K562 (cell line): Measurements from ENCODE around the gene POP7.

ENCODE experiments used
- CEBPB ChIP-seq: fragments of 450-650 bp; IDR thresholded peaks from 2 replicates; pipeline ENCODE4 v1.6.1; 2016; ENCODE audit warnings: missing genetic modification characterization, missing compliant biosample characterization
- EZH2 ChIP-seq: IDR thresholded peaks from 2 replicates; pipeline ENCODE4 v1.6.1; 2012; ENCODE audit warnings: low read depth, mild to moderate bottlenecking, inconsistent platforms, low read length, borderline replicate concordance
- FUS ChIP-seq: fragments of 200-400 bp; formaldehyde crosslinking; optimal IDR thresholded peaks from 2 replicates; pipeline ENCODE3; 2017; ENCODE audit warnings: low read depth, low read length
- POLR2A ChIP-seq: fragments of 450-650 bp; conservative IDR thresholded peaks from 2 replicates; pipeline ENCODE4 v1.6.1; 2016
- RBM22 ChIP-seq: fragments of 200-400 bp; formaldehyde crosslinking; IDR thresholded peaks from 2 replicates; pipeline ENCODE4 v1.6.1; 2018; ENCODE audit warnings: low read length, low read depth; ENCODE audit not compliant: poor library complexity, severe bottlenecking
- YY1 ChIP-seq, 3 experiments: IDR thresholded peaks; 2 replicates each; pipeline ENCODE4 v1.6.1; 2011; ENCODE audit warnings: low read length in 2 of 3, mild to moderate bottlenecking in 2 of 3, moderate library complexity in 2 of 3, borderline replicate concordance in 1 of 3, control low read depth in 1 of 3, low read depth in 1 of 3; ENCODE audit not compliant: insufficient read depth in 3 of 3, insufficient replicate concordance in 2 of 3, control insufficient read depth in 1 of 3, insufficient read length in 1 of 3; ENCODE audit errors: extremely low read depth in 1 of 3
- TF ChIP-seq, protein P1 (sequence below), 3 experiments: IDR thresholded peaks in 2 of 3; conservative IDR thresholded peaks in 1 of 3; 2 replicates each; pipeline ENCODE4 v1.5.1; 2011 to 2012; ENCODE audit warnings: low read length in 3 of 3, mild to moderate bottlenecking in 3 of 3, control low read depth in 2 of 3, improper control_type of control experiment in 1 of 3, inconsistent platforms in 1 of 3, low read depth in 1 of 3, mixed read lengths in 1 of 3, moderate library complexity in 1 of 3; ENCODE audit not compliant: insufficient read depth in 2 of 3
- TF ChIP-seq, protein P2 (sequence below), 2 experiments: fragments of 450-650 bp in 1 of 2; sonication (generic) in 1 of 2; formaldehyde crosslinking; conservative IDR thresholded peaks; 2 replicates each; pipeline versions ENCODE4 v1.4.0 to v1.8.1; 2020 to 2022; ENCODE audit warnings: mild to moderate bottlenecking in 1 of 2, missing genetic modification reagents in 1 of 2

DNA sequence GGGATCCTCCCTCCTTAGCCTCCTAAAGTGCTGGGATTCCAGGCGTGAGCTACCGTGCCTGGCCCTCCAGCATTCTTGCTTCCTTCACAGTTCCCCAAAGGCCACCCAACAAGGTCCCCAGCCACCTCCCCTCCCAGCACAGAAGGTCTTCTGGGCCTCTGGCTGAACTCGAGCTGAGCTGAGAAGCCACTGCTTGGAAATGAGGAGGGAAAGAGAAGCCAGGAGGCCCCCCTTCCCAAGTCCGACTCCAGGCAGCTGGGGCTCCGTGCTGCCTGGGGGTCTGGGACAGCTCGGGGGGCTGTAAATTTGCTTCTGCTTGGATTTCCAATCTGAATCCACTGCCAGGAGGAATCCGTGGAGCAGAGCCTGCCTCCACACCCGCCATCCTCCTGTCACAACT lies 8.8 kb downstream of the POP7 start:
- TF ChIP-seq RBM22: no peak
- TF ChIP-seq FUS: no peak
- no peak for TF ChIP-seq YY1 (IDR thresholded peaks at IDR 0.05; ENCODE audit: borderline replicate concordance in 1 of 3, control insufficient read depth in 1 of 3, extremely low read depth in 1 of 3, insufficient read depth in 3 of 3, insufficient read length in 1 of 3, insufficient replicate concordance in 2 of 3, low read depth in 1 of 3, low read length in 2 of 3)
- TF ChIP-seq EZH2: no peak
- TF ChIP-seq, protein P1, sequence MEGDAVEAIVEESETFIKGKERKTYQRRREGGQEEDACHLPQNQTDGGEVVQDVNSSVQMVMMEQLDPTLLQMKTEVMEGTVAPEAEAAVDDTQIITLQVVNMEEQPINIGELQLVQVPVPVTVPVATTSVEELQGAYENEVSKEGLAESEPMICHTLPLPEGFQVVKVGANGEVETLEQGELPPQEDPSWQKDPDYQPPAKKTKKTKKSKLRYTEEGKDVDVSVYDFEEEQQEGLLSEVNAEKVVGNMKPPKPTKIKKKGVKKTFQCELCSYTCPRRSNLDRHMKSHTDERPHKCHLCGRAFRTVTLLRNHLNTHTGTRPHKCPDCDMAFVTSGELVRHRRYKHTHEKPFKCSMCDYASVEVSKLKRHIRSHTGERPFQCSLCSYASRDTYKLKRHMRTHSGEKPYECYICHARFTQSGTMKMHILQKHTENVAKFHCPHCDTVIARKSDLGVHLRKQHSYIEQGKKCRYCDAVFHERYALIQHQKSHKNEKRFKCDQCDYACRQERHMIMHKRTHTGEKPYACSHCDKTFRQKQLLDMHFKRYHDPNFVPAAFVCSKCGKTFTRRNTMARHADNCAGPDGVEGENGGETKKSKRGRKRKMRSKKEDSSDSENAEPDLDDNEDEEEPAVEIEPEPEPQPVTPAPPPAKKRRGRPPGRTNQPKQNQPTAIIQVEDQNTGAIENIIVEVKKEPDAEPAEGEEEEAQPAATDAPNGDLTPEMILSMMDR (IDR thresholded peaks at IDR 0.05 in 2 of 3, conservative IDR thresholded peaks at IDR 0.05 in 1 of 3; ENCODE audit: insufficient read depth in 2 of 3, low read depth in 1 of 3, low read length in 3 of 3): no peak
- no peak for TF ChIP-seq CEBPB (tag)
- no peak for TF ChIP-seq POLR2A
- TF ChIP-seq, protein P2, sequence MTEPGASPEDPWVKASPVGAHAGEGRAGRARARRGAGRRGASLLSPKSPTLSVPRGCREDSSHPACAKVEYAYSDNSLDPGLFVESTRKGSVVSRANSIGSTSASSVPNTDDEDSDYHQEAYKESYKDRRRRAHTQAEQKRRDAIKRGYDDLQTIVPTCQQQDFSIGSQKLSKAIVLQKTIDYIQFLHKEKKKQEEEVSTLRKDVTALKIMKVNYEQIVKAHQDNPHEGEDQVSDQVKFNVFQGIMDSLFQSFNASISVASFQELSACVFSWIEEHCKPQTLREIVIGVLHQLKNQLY (CRISPR knock-in tag; conservative IDR thresholded peaks at IDR 0.05): no peak
